K562 (cell line): ENCODE results near the gene ZMIZ1. TPM values are rescaled to one million over a fixed set of nuclear protein-coding genes. Genes with fewer than 3 reads are reported as not detected.

Source experiments
- CREB1 ChIP-seq, 2 experiments: sonication (generic) in 1 of 2; formaldehyde crosslinking in 1 of 2; IDR thresholded peaks; 2 replicates each; pipeline versions ENCODE4 v1.6.1 to v1.8.0; 2012 to 2022; ENCODE audit warnings: inconsistent platforms in 1 of 2, mild to moderate bottlenecking in 1 of 2, missing genetic modification reagents in 1 of 2, moderate library complexity in 1 of 2
- FOXA3 ChIP-seq, 2 experiments: fragments of 450-650 bp in 1 of 2; sonication (generic) in 1 of 2; formaldehyde crosslinking; IDR thresholded peaks in 1 of 2; conservative IDR thresholded peaks in 1 of 2; 2 replicates each; pipeline versions ENCODE4 v1.4.0 to v1.8.0; 2020 to 2022; ENCODE audit warnings: mild to moderate bottlenecking in 2 of 2, missing genetic modification reagents in 1 of 2
- HNRNPUL1 ChIP-seq: fragments of 200-400 bp; formaldehyde crosslinking; IDR thresholded peaks from 2 replicates; pipeline ENCODE4 v1.6.1; 2017; ENCODE audit warnings: low read length
- NEUROD1 ChIP-seq: fragments of 150-350 bp; IDR thresholded peaks from 2 replicates; pipeline ENCODE4 v1.6.1; 2014; ENCODE audit warnings: borderline replicate concordance, low read length, low read depth; ENCODE audit not compliant: partially characterized antibody
- PTBP1 ChIP-seq: fragments of 200-400 bp; formaldehyde crosslinking; IDR thresholded peaks from 2 replicates; pipeline ENCODE4 v1.6.1; 2017; ENCODE audit warnings: low read depth, low read length
- TBL1XR1 ChIP-seq, 2 experiments: IDR thresholded peaks; 2 replicates each; pipeline ENCODE4 v1.6.1; 2012; ENCODE audit warnings: improper control_type of control experiment in 2 of 2, low read length in 2 of 2, mild to moderate bottlenecking in 1 of 2
- ZNF695 ChIP-seq: fragments of 450-650 bp; formaldehyde crosslinking; IDR thresholded peaks from 2 replicates; pipeline ENCODE4 v1.4.0; 2020; ENCODE audit warnings: mild to moderate bottlenecking, moderate library complexity
- polyA plus RNA-seq, 8 experiments: library from polyadenylated mRNA; depleted of rRNA in 4 of 8; stranded (reverse) in 5 of 8; unstranded in 3 of 8; fragments of >200 nt; fragmentation: Nextera tagmentation in 2 of 8; fragmentation: Illumina TruSeq in 1 of 8; extraction: Ambion mirVana in 2 of 8; extraction: Trizol in 1 of 8; gene quantifications; 2 replicates each; pipeline versions ENCODE4 v1.2.1 to v1.2.3, GENCODE V29; 2011 to 2014; ENCODE audit warnings: inconsistent platforms in 1 of 8, missing spikeins in 1 of 8
- total RNA-seq, 7 experiments: library from RNA; depleted of rRNA in 6 of 7; stranded (reverse); fragments of >200 nt in 6 of 7; fragmentation: Illumina TruSeq in 2 of 7; extraction: Trizol in 2 of 7; gene quantifications; 2 replicates each; pipeline versions ENCODE4 v1.2.1 to v1.2.3, GENCODE V29; 2011 to 2021; ENCODE audit warnings: low replicate concordance in 1 of 7
- TF ChIP-seq, protein P1 (sequence below): IDR thresholded peaks from 2 replicates; pipeline ENCODE4 v1.6.1; 2014; ENCODE audit warnings: antibody characterized with exemption

ZMIZ1 gene
- total and polyA plus RNA-seq, 9 of the 15 experiments (the other 6 are each of a cell fraction or from before 2014, with no cell fraction given), result 1.0 to 37.3 (median 4.3) TPM

DNA sequence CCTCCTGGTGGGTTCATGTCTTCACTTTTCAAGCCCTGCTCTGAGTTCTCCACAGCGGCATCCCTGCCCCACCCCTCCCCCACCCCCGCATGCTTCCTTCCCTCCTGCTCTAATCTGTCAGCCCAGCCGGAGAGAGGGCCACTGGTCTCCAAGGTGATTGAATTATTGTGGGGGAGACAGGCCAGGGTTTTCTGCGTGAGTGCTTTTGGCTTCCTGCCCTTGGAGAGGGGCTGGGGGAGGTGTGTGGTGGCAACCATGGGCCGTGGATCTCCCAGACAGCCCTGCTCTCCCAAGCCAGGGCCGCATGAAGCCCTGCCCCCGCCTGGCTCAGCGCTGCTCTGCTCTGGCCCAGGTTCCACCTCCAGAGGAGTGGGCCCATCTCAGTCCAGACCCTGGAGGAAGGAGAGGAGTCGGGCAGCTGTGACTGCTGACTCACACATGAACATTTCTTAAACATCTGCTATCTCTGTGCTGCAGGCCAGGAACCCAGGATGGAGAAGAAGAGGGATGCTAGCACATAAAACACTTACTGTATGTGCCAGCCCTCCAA lies 109.9 kb downstream of the ZMIZ1 start (continued):
- TF ChIP-seq TBL1XR1 (IDR thresholded peaks at IDR 0.05; ENCODE audit: low read length in 2 of 2) (peak; percentile 96 to 98), ZNF695 (CRISPR knock-in tag) (no peak), PTBP1 (0 out of 2 replicates have a peak, but pooled peaks have one; percentile 23), FOXA3 (CRISPR knock-in tag; conservative IDR thresholded peaks at IDR 0.05 in 1 of 2, IDR thresholded peaks at IDR 0.05 in 1 of 2) (peak in 1 of 2 experiments; percentile 43; a peak in 1 of 4 replicates), CREB1 (IDR thresholded peaks at IDR 0.05) (peak; percentile 58), CREB1 (CRISPR knock-in tag; IDR thresholded peaks at IDR 0.05) (no peak), HNRNPUL1 (0 out of 2 replicates have a peak, but pooled peaks have one; percentile 45), NEUROD1 (peak; percentile 93)
- TF ChIP-seq, protein P1, sequence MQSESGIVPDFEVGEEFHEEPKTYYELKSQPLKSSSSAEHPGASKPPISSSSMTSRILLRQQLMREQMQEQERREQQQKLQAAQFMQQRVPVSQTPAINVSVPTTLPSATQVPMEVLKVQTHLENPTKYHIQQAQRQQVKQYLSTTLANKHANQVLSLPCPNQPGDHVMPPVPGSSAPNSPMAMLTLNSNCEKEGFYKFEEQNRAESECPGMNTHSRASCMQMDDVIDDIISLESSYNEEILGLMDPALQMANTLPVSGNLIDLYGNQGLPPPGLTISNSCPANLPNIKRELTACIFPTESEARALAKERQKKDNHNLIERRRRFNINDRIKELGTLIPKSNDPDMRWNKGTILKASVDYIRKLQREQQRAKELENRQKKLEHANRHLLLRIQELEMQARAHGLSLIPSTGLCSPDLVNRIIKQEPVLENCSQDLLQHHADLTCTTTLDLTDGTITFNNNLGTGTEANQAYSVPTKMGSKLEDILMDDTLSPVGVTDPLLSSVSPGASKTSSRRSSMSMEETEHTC, result peak; percentile 58
- TF ChIP-seq, all 486 proteins: peak for 205
